Esophagus muscularis mucosa (tissue), 4 donors: ENCODE results near the gene ADAMTS17. TPM values are rescaled to one million over a fixed set of nuclear protein-coding genes. Genes with fewer than 3 reads are reported as not detected.
A peak's percentile ranks its signal among the peaks of the same experiment; 100 is the strongest.

Experiments
- DNase-seq: peaks from one replicate; pipeline ENCODE4 v3.0.0-alpha.2; 2017; ENCODE audit errors: extremely low spot score
- H3K27ac ChIP-seq, 4 donors: fragments of 200-600 bp; sonication (generic); replicated peaks in 1 of 4; 1 replicate in 3 of 4; 2 replicates in 1 of 4; pipeline ENCODE4 v1.5.1; 2016 to 2019; ENCODE audit warnings: mild to moderate bottlenecking in 1 of 4
- H3K27me3 ChIP-seq, 4 donors: fragments of 200-600 bp; sonication (generic); one replicate each; pipeline versions ENCODE4 v1.5.1 to v1.6.0; 2016 to 2019
- H3K36me3 ChIP-seq, 4 donors: fragments of 200-600 bp; sonication (generic); one replicate each; pipeline ENCODE4 v1.5.1; 2016 to 2019
- H3K4me1 ChIP-seq, 4 donors: fragments of 200-600 bp; sonication (generic); one replicate each; pipeline ENCODE4 v1.5.1; 2016 to 2019
- H3K4me3 ChIP-seq, 4 donors: fragments of 200-600 bp; sonication (generic); 1 replicate in 2 of 4; 2 replicates in 2 of 4; pipeline ENCODE4 v1.5.1; 2016 to 2019; ENCODE audit warnings: mild to moderate bottlenecking in 4 of 4, moderate library complexity in 1 of 4
- H3K9me3 ChIP-seq, 4 donors: fragments of 200-600 bp; sonication (generic); 1 replicate in 3 of 4; 2 replicates in 1 of 4; pipeline ENCODE4 v1.5.1; 2016 to 2019
- CTCF ChIP-seq, 3 experiments: fragments of 200-600 bp in 2 of 3; fragments of 450-650 bp in 1 of 3; sonication (generic) in 2 of 3; IDR thresholded peaks; one replicate each; pipeline ENCODE4 v1.5.1; 2017 to 2019; ENCODE audit warnings: antibody characterized with exemption in 3 of 3, mild to moderate bottlenecking in 2 of 3, moderate library complexity in 1 of 3
- EP300 ChIP-seq: sonication (generic); formaldehyde crosslinking; IDR thresholded peaks from one replicate; pipeline ENCODE4 v1.6.1; 2017; ENCODE audit warnings: antibody characterized with exemption
- POLR2A ChIP-seq: fragments of 450-650 bp; IDR thresholded peaks from one replicate; pipeline ENCODE4 v1.6.1; 2017; ENCODE audit warnings: antibody characterized with exemption, moderate library complexity, mild to moderate bottlenecking, low read depth
- POLR2AphosphoS5 ChIP-seq, 2 donors: sonication (generic); formaldehyde crosslinking; IDR thresholded peaks; one replicate each; pipeline ENCODE4 v1.6.1; 2017; ENCODE audit warnings: antibody characterized with exemption in 2 of 2
- WGBS: methylation state at CpG from one replicate; pipeline ENCODE4 v1.1.5; 2018; 5-methylcytosine and 5-hydroxymethylcytosine counted together
- intact Hi-C: fragments of 100-400 bp; cut with DNase I; formaldehyde crosslinking; loops from one replicate; pipeline ENCODE4 v1.15.1; 2023
- total RNA-seq, 4 donors: library from RNA; depleted of rRNA; stranded (reverse); fragments of >200 nt; gene quantifications; one replicate each; pipeline versions ENCODE4 v1.1.0 to v1.2.1, GENCODE V29; 2016

The ADAMTS17 gene
- total RNA-seq, 4 donors from 2014 or later: 5.3 to 12.0 (median 6.6) TPM

GRCh38 chr15:100112636-100113305 is 229.0 kb downstream of the ADAMTS17 start:
- H3K27ac ChIP-seq: peak overlapping the region in 3 of 4 donors; percentile 59 to 81 (median 73)
- H3K9me3 ChIP-seq: no peaks in the 10 kb centered on the region
- TF ChIP-seq CTCF (IDR thresholded peaks at IDR 0.05) (no peak), POLR2AphosphoS5 (IDR thresholded peaks at IDR 0.05) (no peak)
- no peaks in the 10 kb centered on the region for H3K36me3 ChIP-seq
- H3K27me3 ChIP-seq: no peaks in the 10 kb centered on the region
- H3K4me3 ChIP-seq: no peak overlapping the region
- WGBS: 88% methylated on average over 12 of the region's 14 CpGs
- no peak for DNase-seq
- peaks cover 55 to 64% (median 60%) of the 10 kb centered on the region in 4 donors for H3K4me1 ChIP-seq
- intact Hi-C loops: no loop called here

- no peaks in the 10 kb centered on the region for H3K36me3 ChIP-seq
- intact Hi-C loops: no loop called here
- H3K4me1 ChIP-seq: peaks cover 55 to 64% (median 60%) of the 10 kb centered on the region in 4 donors
- H3K27ac ChIP-seq: peak overlapping the region; percentile 41 to 81 (median 57)
- H3K4me3 ChIP-seq: no peak overlapping the region
- H3K9me3 ChIP-seq: no peaks in the 10 kb centered on the region
- TF ChIP-seq POLR2A: no peak
- no peak for TF ChIP-seq EP300
- no peak for TF ChIP-seq POLR2AphosphoS5 (IDR thresholded peaks at IDR 0.05)
- no peak for TF ChIP-seq CTCF (IDR thresholded peaks at IDR 0.05)
- DNase-seq: no peak
- H3K27me3 ChIP-seq: no peaks in the 10 kb centered on the region
- 76% methylated on average over 5 of the region's 5 CpGs for WGBS
Observed at GRCh38 chr15:100112061-100112420, 229.7 kb downstream of the ADAMTS17 start.

- WGBS: 46% methylated on average over 12 of the region's 15 CpGs
- Histone ChIP-seq H3K27me3 (no peaks in the 10 kb centered on the region), H3K4me3 (no peak overlapping the region), H3K9me3 (no peaks in the 10 kb centered on the region), H3K4me1 (peaks cover 50 to 58% (median 55%) of the 10 kb centered on the region in 4 donors), H3K27ac (peak overlapping the region; percentile 41 to 81 (median 57)), H3K36me3 (no peaks in the 10 kb centered on the region)
- DNase-seq: no peak
- intact Hi-C loops: no loop called here
- TF ChIP-seq POLR2AphosphoS5 (IDR thresholded peaks at IDR 0.05) (peak; percentile 55 to 65), EP300 (no peak), CTCF (IDR thresholded peaks at IDR 0.05) (no peak), POLR2A (no peak)
Observed at GRCh38 chr15:100111125-100112060, 230.4 kb downstream of the ADAMTS17 start.

- intact Hi-C loops: no loop called here
- DNase-seq: no peak
- 97% methylated on average over 11 of the region's 14 CpGs for WGBS
- peaks cover 34 to 42% (median 38%) of the 10 kb centered on the region in 4 donors for H3K4me1 ChIP-seq
- no peaks in the 10 kb centered on the region for H3K9me3 ChIP-seq
- H3K27me3 ChIP-seq: no peaks in the 10 kb centered on the region
- no peak overlapping the region for H3K4me3 ChIP-seq
- H3K36me3 ChIP-seq: no peaks in the 10 kb centered on the region
- H3K27ac ChIP-seq: no peak overlapping the region
- TF ChIP-seq POLR2AphosphoS5 (IDR thresholded peaks at IDR 0.05) (no peak), POLR2A (no peak), EP300 (no peak), CTCF (IDR thresholded peaks at IDR 0.05) (no peak)
Observed at GRCh38 chr15:100109486-100110035, 232.2 kb downstream of the ADAMTS17 start.
